RWPE1 (cell line): ENCODE data around the gene HRH1.

ENCODE experiments used
- CTCF ChIA-PET: fragments of 350-600 bp; sonication (Branson Sonifier 250); formaldehyde crosslinking; extraction: SDS; loops from one replicate; lab custom pipeline; 2021; lab: Yijun Ruan, JAX
- POLR2A ChIA-PET: fragments of 400-600 bp; formaldehyde crosslinking; extraction: SDS; loops from one replicate; lab custom pipeline; 2020; ENCODE audit warnings: antibody characterized with exemption; ENCODE audit not compliant: low non-redundant PET; lab: Yijun Ruan, JAX
- DNase-seq: peaks from one replicate; pipeline ENCODE4 v3.0.0; 2012; ENCODE audit warnings: low spot score
- H3K27ac ChIP-seq: fragments of 450-650 bp; 2 replicates; pipeline ENCODE4 v1.5.1; 2017
- CTCF ChIP-seq: fragments of 450-650 bp; conservative IDR thresholded peaks from 2 replicates; pipeline ENCODE4 v1.5.1; 2017; ENCODE audit warnings: low read depth, mild to moderate bottlenecking

The HRH1 gene

GRCh38 chr3:11167590-11167989, 13.3 kb downstream of the HRH1 start:
- no peak for DNase-seq
- ChIA-PET CTCF (no interaction called here), POLR2A (no interaction called here)
- H3K27ac ChIP-seq = peak overlapping the region; percentile 67
- no peak for TF ChIP-seq CTCF

- CTCF ChIA-PET = no interaction called here
- no peak for TF ChIP-seq CTCF
- H3K27ac ChIP-seq = peak overlapping the region; percentile 67
- no peak for DNase-seq
- POLR2A ChIA-PET = no interaction called here
Measured at GRCh38 chr3:11168406-11168805, 14.1 kb downstream of the HRH1 start.

- DNase-seq = no peak
- H3K27ac ChIP-seq = peak overlapping the region; percentile 67
- POLR2A ChIA-PET = no interaction called here
- TF ChIP-seq CTCF = no peak
- CTCF ChIA-PET = no interaction called here
Measured at GRCh38 chr3:11168881-11169805, 14.8 kb downstream of the HRH1 start.

GRCh38 chr3:11170052-11170770, 15.9 kb downstream of the HRH1 start:
- no peak for TF ChIP-seq CTCF
- CTCF ChIA-PET = interaction anchor here (0.5 to 1.0 kb wide), 2 partner anchors 9 to 59 kb away, joined by 5 read pairs; no protein-coding TSS in a partner anchor
- DNase-seq = no peak
- peak overlapping the region; percentile 67 for H3K27ac ChIP-seq
- POLR2A ChIA-PET = no interaction called here

- peak overlapping the region; percentile 66 for H3K27ac ChIP-seq
- ChIA-PET CTCF (interaction anchor here (0.7 kb wide), 1 partner anchor 31 kb away, joined by 3 read pairs; no protein-coding TSS in a partner anchor), POLR2A (no interaction called here)
- no peak for DNase-seq
- no peak for TF ChIP-seq CTCF
Measured at GRCh38 chr3:11172096-11172690, 17.9 kb downstream of the HRH1 start.

GRCh38 chr3:11173828-11174465, 19.7 kb downstream of the HRH1 start:
- no peak for TF ChIP-seq CTCF
- ChIA-PET CTCF (no interaction called here), POLR2A (no interaction called here)
- DNase-seq = no peak
- H3K27ac ChIP-seq = peak overlapping the region; percentile 39; the same call in 1 of the 2 replicates
